GM18526 (cell line): ENCODE measurements around the gene POP4.

ENCODE experiments used
- POLR2A ChIP-seq: IDR thresholded peaks from 3 replicates; pipeline ENCODE4 v1.6.1; 2011; ENCODE audit not compliant: insufficient read length; ENCODE audit errors: extremely low read depth

POP4 gene

GRCh38 chr19:29617366-29618266, 11.5 kb downstream of the POP4 start:
- no peak for TF ChIP-seq POLR2A

- TF ChIP-seq POLR2A: no peak
Measured at GRCh38 chr19:29618434-29618833, 12.4 kb downstream of the POP4 start.

- no peak for TF ChIP-seq POLR2A
Measured at GRCh38 chr19:29618871-29619270, 12.8 kb downstream of the POP4 start.

- no peak for TF ChIP-seq POLR2A
Measured at GRCh38 chr19:29620931-29621351, 14.9 kb downstream of the POP4 start.

GRCh38 chr19:29622166-29623070, 16.3 kb downstream of the POP4 start:
- no peak for TF ChIP-seq POLR2A

- no peak for TF ChIP-seq POLR2A
Measured at GRCh38 chr19:29623726-29624488, 17.8 kb downstream of the POP4 start.

GRCh38 chr19:29624489-29625185, 18.6 kb downstream of the POP4 start:
- no peak for TF ChIP-seq POLR2A

- TF ChIP-seq POLR2A: no peak
Measured at GRCh38 chr19:29625186-29625651, 19.1 kb downstream of the POP4 start.

- no peak for TF ChIP-seq POLR2A
Measured at GRCh38 chr19:29626386-29626785, 20.3 kb downstream of the POP4 start.

- no peak for TF ChIP-seq POLR2A
Measured at GRCh38 chr19:29628661-29629385, 22.7 kb downstream of the POP4 start.

GRCh38 chr19:29629836-29630534, 23.9 kb downstream of the POP4 start:
- no peak for TF ChIP-seq POLR2A

- no peak for TF ChIP-seq POLR2A
Measured at GRCh38 chr19:29630655-29631054, 24.6 kb downstream of the POP4 start.

- no peak for TF ChIP-seq POLR2A
Measured at GRCh38 chr19:29631450-29631849, 25.4 kb downstream of the POP4 start.
